HUES48 (cell line): ENCODE measurements around the gene WDR44.
A peak's percentile ranks its signal among the peaks of the same experiment; 100 is the strongest.

Experiments
- H3K27ac ChIP-seq: one replicate; pipeline ENCODE4 v1.7.0; 2013; ENCODE audit warnings: low read depth, low read length, inconsistent platforms
- H3K27me3 ChIP-seq: 2 replicates; pipeline ENCODE4 v1.6.1; 2013; ENCODE audit warnings: mild to moderate bottlenecking, low read length; ENCODE audit not compliant: control insufficient read depth, insufficient read depth
- H3K36me3 ChIP-seq: 2 replicates; pipeline ENCODE4 v1.6.1; 2013; ENCODE audit warnings: low read length; ENCODE audit not compliant: control insufficient read depth, insufficient read depth
- H3K4me1 ChIP-seq: 2 replicates; pipeline ENCODE4 v1.6.1; 2013; ENCODE audit warnings: mild to moderate bottlenecking, low read length; ENCODE audit not compliant: control insufficient read depth, insufficient read depth
- H3K4me3 ChIP-seq: 2 replicates; pipeline ENCODE4 v1.5.1; 2013; ENCODE audit warnings: mild to moderate bottlenecking, low read depth, low read length
- H3K9ac ChIP-seq: 2 replicates; pipeline ENCODE4 v1.6.1; 2013; ENCODE audit warnings: mild to moderate bottlenecking, low read depth, low read length, moderate library complexity
- H3K9me3 ChIP-seq: 2 replicates; pipeline ENCODE4 v1.6.1; 2013; ENCODE audit warnings: low read length; ENCODE audit not compliant: control insufficient read depth, insufficient read depth

The WDR44 gene

DNA sequence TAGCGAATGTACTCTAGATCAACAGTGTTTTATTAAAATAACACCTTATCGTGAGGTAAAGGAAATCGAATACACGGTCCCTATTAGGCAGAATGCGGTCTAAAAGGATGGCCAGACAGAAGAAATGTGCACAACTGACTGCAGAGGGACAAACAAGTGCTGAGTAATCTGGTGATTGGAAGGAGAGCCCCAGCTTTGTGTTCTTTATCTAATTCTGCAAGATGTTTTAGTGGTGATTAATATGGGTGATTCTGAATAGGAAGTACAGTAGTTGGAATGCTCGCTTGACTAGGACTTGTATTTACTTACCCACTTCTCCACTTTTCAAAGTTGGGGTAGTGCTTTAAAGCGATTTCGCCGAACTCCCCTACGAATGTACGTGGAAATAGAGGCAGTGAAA is 1.2 kb downstream of the WDR44 start:
- Histone ChIP-seq H3K36me3 (no peaks in the 10 kb centered on the region), H3K9me3 (no peaks in the 10 kb centered on the region), H3K27me3 (peaks cover 9% of the 10 kb centered on the region; the same call in 1 of the 2 replicates), H3K4me3 (peak overlapping the region; percentile 94), H3K9ac (peak overlapping the region; percentile 81), H3K27ac (peak overlapping the region; percentile 91), H3K4me1 (peaks cover 29% of the 10 kb centered on the region)

DNA sequence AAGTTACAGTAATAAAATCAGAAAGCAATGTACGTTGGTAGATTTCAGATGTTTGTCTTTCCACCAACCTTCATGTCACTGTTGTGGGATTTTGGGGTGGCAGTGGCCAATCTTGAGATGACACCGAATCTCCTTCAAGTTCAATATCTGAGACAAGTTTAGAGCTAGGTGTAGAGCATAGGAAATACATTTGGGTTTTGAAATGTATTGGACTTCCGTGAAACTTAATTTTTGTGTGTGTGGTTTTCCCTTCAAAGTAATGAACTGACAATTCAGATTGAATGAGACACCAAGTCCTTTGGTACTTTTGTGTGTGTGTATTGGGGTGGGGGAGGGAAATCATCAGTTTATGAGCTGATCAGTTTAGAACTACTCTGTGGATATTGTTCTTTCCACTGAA is 1.8 kb downstream of the WDR44 start:
- Histone ChIP-seq H3K36me3 (no peaks in the 10 kb centered on the region), H3K27ac (peak overlapping the region; percentile 74), H3K9me3 (no peaks in the 10 kb centered on the region), H3K4me1 (peaks cover 34% of the 10 kb centered on the region), H3K9ac (peak overlapping the region; percentile 57), H3K4me3 (peak overlapping the region; percentile 94), H3K27me3 (peaks cover 9% of the 10 kb centered on the region; the same call in 1 of the 2 replicates)

DNA sequence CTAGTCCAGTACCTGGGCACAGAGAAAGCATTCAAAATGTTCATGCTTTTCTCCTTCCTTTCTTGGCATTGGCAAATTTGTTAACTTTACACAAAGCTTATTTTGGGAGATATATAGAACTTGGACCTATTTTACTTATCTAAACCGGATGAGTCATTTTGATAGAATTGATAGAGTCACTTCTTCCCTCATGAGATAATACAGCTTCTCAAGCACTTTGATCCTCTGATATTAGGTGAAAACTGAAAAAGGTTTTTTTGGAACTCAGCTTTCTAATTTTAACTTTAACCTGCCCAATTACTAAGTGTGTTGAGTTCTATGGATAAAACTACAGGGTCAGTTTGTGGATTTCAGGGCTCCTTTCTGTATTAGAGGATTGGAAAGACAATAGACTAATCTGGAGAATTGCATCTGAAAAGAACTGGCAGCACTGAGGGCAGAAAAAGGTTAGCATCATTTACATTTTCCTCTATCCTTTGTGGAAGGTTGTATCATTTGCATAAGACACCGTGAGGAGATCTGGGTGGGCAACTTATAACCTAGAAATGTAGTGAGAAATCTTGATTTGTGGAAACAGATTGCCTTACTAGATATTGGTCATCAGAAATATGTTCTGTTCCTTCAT is 2.4 kb downstream of the WDR44 start:
- H3K9ac ChIP-seq, result peak overlapping the region; percentile 57
- H3K27me3 ChIP-seq, result peaks cover 9% of the 10 kb centered on the region; the same call in 1 of the 2 replicates
- peaks cover 39% of the 10 kb centered on the region for H3K4me1 ChIP-seq
- peak overlapping the region; percentile 74 for H3K27ac ChIP-seq
- no peaks in the 10 kb centered on the region for H3K36me3 ChIP-seq
- no peaks in the 10 kb centered on the region for H3K9me3 ChIP-seq
- H3K4me3 ChIP-seq, result peak overlapping the region; percentile 94

DNA sequence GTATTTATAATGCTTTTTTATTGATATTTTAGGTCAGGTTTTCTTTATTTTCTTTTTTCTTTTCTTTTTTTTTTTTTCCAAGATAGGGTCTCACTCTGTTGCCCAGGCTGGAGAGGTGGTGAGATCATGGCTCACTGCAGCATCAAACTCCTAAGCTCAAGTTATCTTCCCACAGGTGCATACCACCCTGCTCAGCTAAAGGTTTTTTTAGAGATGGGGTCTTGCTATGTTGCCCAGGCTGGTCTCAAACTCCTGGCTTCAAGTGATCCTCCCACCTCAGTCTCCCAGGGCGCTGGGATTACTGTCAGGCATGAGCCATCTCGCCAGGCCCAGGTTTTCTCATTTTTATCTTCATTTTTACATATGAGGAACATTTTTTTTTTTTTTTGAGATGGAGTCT is 3.3 kb downstream of the WDR44 start:
- H3K4me1 ChIP-seq, result peaks cover 44% of the 10 kb centered on the region
- H3K4me3 ChIP-seq, result peak overlapping the region; percentile 94; the same call in 1 of the 2 replicates
- no peak overlapping the region for H3K9ac ChIP-seq
- H3K27me3 ChIP-seq, result peaks cover 9% of the 10 kb centered on the region; the same call in 1 of the 2 replicates
- no peaks in the 10 kb centered on the region for H3K9me3 ChIP-seq
- H3K36me3 ChIP-seq, result no peaks in the 10 kb centered on the region
- H3K27ac ChIP-seq, result no peak overlapping the region

DNA sequence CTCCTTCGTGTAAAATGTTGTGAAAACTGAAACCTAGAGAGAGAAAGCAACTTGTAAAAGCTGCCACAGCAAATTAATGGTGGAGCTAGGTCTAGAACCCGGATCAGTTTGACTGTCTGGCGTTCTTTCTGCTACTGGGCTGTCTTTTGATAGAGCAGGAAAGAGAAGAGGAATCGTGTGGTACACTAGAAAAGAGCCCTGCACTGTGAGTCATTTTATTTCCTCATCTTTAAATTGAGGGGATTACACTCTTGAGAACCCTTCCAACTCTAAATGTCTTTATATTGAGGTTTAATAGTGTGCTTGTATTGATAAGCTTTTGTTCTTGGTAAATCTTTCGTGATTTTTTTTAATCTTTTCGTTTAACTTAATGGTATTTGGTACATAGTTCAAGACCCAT is 4.3 kb downstream of the WDR44 start:
- Histone ChIP-seq H3K9ac (no peak overlapping the region), H3K9me3 (no peaks in the 10 kb centered on the region), H3K4me3 (no peak overlapping the region), H3K36me3 (no peaks in the 10 kb centered on the region), H3K4me1 (peaks cover 46% of the 10 kb centered on the region), H3K27me3 (peaks cover 9% of the 10 kb centered on the region; the same call in 1 of the 2 replicates), H3K27ac (peak overlapping the region; percentile 9)

DNA sequence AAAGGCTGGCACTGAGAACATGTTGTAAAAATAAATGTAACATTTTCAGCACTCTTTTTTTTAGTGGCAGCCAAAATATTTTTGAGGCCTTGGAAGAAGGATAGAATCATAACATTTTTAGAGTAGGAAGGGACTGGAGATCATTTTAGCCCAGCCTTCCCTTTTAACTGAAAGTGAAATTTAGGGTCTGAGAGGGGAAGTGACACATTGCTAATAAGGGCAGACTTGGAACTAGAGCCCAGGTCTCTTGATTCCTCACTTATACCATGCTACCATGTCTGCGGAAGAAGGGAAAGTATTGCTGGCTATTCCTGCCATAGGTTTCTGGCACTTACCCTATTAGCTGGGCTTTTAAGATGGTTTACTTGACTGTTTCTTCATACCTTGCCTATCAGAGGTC is 4.8 kb downstream of the WDR44 start:
- Histone ChIP-seq H3K27me3 (peaks cover 9% of the 10 kb centered on the region; the same call in 1 of the 2 replicates), H3K27ac (no peak overlapping the region), H3K36me3 (no peaks in the 10 kb centered on the region), H3K4me1 (peaks cover 49% of the 10 kb centered on the region), H3K4me3 (no peak overlapping the region), H3K9ac (no peak overlapping the region), H3K9me3 (no peaks in the 10 kb centered on the region)

DNA sequence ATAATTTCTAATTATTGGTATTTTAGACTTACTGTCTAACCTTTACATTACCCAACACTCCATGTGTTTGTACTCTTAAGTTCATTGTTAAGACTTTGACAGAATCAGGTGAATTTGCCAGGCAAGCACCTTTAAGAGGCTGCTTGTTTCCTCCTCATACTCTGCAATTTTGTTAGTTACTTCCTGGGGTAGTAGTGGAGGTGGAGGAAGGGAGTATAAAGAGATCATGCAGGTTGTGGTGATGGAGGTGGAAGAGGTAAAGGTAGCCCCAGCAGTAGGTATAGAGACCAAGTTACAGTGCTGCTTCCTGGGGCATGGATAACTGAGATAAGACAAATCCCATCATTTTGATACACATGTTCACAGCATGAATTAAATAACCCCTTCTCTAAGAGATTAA is 6.7 kb downstream of the WDR44 start:
- H3K27me3 ChIP-seq, result no peaks in the 10 kb centered on the region; the same call in 1 of the 2 replicates
- no peaks in the 10 kb centered on the region for H3K36me3 ChIP-seq
- H3K9ac ChIP-seq, result no peak overlapping the region
- no peak overlapping the region for H3K4me3 ChIP-seq
- peaks cover 53% of the 10 kb centered on the region for H3K4me1 ChIP-seq
- H3K27ac ChIP-seq, result no peak overlapping the region
- H3K9me3 ChIP-seq, result no peaks in the 10 kb centered on the region

DNA sequence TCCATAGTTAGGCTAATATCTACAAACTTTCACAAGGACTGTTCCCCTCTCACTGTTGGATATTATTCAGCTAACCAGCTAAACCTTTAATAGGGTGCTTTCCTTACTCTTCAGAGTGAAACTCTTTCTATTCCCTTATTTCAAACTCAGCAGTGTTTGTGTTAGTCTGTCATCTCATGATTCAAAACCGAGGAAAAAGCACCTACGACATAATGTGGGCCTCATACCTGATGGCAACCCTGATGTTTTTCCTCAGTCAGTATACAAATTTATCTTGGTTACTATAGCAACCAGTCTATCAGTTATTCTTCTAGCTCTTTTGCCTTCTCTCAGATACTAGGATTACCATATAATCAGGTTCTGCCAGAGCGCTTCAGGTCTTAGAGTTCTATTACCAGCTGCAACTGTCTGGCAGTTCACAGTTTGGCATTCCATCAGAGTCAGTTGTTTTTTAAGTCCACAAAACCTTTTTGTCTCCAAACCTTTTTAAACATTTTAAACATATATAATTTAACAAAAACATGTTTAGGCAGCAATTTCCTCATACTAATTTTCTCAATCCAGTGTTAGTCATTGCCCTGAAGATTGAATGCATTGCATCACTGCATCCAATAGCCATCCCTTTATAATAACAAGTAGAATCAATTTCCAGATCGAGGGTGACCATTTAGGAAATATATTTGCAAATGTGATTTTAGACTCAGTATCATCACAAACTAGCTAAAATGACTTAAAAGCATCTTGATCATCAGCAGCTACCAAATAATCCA is 7.4 kb downstream of the WDR44 start:
- H3K9ac ChIP-seq, result no peak overlapping the region
- no peaks in the 10 kb centered on the region for H3K27me3 ChIP-seq
- H3K27ac ChIP-seq, result no peak overlapping the region
- no peaks in the 10 kb centered on the region for H3K9me3 ChIP-seq
- H3K4me1 ChIP-seq, result peaks cover 53% of the 10 kb centered on the region
- H3K36me3 ChIP-seq, result no peaks in the 10 kb centered on the region
- no peak overlapping the region for H3K4me3 ChIP-seq

DNA sequence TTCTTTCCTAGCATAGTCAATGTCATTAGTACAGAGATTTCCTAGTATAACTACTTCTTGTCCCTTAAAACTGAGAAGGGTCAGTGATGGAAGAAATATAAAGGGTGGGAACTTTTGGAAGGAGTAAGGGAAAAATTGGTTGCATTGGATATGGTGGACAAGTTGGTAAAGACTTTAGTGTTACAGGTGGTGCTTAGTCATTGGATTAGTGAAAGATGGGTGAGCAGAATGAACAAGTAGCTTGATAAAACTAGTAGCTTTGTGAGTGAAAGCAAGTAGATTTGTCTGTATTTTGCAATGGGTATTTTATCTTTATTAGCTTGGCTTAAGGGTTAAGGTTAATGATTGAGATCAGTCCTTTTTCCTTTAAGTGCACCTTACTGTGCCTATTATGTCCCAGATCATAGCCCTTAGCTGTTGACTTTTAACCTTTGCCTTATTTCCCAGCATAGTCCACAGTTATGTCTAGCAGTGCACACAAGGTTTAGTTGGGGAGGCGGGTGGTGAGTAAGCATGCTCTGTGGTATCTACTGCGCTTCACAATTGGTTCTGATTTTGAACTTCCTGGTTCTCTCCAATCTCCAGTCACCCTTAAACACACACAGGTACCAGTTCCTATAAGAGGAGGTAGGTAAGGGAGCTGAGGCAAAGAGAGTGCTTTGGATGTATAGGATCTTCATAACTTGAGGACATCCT is 9.5 kb downstream of the WDR44 start:
- no peaks in the 10 kb centered on the region for H3K27me3 ChIP-seq
- no peak overlapping the region for H3K4me3 ChIP-seq
- no peaks in the 10 kb centered on the region for H3K36me3 ChIP-seq
- H3K27ac ChIP-seq, result no peak overlapping the region
- H3K4me1 ChIP-seq, result peaks cover 47% of the 10 kb centered on the region
- no peaks in the 10 kb centered on the region for H3K9me3 ChIP-seq
- no peak overlapping the region for H3K9ac ChIP-seq

DNA sequence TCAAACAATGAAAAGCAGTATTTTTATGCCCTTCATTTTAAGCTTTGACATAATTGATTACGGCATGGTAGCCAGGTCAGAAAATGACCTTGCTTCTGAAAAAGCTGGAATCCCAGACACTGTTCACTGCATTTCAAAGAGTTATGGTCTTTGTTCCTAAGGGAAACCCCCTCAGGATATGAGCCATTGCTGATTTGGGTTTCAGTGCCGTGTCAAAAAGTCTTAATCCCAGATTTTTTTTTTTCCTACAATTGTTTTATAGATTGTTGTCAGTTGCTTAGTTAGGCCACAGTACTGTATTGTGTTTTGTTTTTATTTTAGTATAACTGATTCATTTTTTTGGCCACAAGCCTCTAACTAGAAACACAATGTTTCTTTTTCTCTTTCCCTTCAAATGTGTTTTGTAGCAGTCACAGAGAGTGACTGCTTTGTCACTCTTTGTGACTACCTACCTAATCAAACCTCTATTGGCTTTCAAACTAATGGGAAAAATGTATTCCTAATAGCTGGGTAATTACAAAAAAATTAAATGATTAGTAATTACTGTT is 10.3 kb downstream of the WDR44 start:
- H3K4me1 ChIP-seq, result peaks cover 47% of the 10 kb centered on the region
- H3K27ac ChIP-seq, result no peak overlapping the region
- no peaks in the 10 kb centered on the region for H3K36me3 ChIP-seq
- no peaks in the 10 kb centered on the region for H3K9me3 ChIP-seq
- no peak overlapping the region for H3K9ac ChIP-seq
- H3K4me3 ChIP-seq, result no peak overlapping the region
- H3K27me3 ChIP-seq, result no peaks in the 10 kb centered on the region
